HCT116 (cell line): ENCODE measurements around the gene HIP1. TPM values are rescaled to one million over a fixed set of nuclear protein-coding genes. Genes with fewer than 3 reads are reported as not detected.

Source experiments
- ATAC-seq: fragments of 200-7000 bp; cut with Tn5 transposase; 2 replicates; pipeline ENCODE4 v1.9.1; 2020; ENCODE audit warnings: mild to moderate bottlenecking, moderate library complexity
- BruUV-seq: library from RNA; stranded (reverse); fragments of 400-500 nt; replicated peaks from 2 replicates; lab custom pipeline; 2021; lab: Mats Ljungman, UMichigan
- CTCF ChIA-PET: fragments of 300-600 bp; sonication (Branson Sonifier 250); formaldehyde crosslinking; loops from one replicate; lab custom pipeline; 2021; ENCODE audit warnings: antibody characterized with exemption; lab: Charles Lee
- POLR2A ChIA-PET: fragments of 300-600, 350-600 bp; sonication (Branson Sonifier 250); formaldehyde crosslinking; loops from one replicate; lab custom pipeline; 2021; ENCODE audit warnings: antibody characterized with exemption; lab: Charles Lee
- RAD21 ChIA-PET, 2 experiments: fragments of 300-600 bp; sonication (Branson Sonifier 250); formaldehyde crosslinking; loops; one replicate each; lab custom pipeline; 2023; ENCODE audit warnings: low total read pairs in 2 of 2; ENCODE audit not compliant: uncharacterized antibody in 2 of 2, unreplicated experiment in 2 of 2, low non-redundant PET in 1 of 2; lab: Charles Lee
- DNase-seq: peaks from one replicate; pipeline ENCODE4 v3.0.0-alpha.2; 2010; ENCODE audit warnings: low read depth, low spot score
- H2AFZ ChIP-seq: fragments of 200-600 bp; shearing (Covaris generic), sonication (generic); 2 replicates; pipeline ENCODE4 v1.6.1; 2017; ENCODE audit warnings: low read depth, mixed run types, mixed read lengths, antibody characterized with exemption, low read length; ENCODE audit not compliant: poor library complexity, severe bottlenecking
- H3K27ac ChIP-seq: 2 replicates; pipeline ENCODE4 v1.5.1; 2012; ENCODE audit warnings: low read depth, low read length
- H3K27me3 ChIP-seq: fragments of 200-600 bp; sonication (generic); 2 replicates; pipeline ENCODE4 v1.6.1; 2016; ENCODE audit warnings: mixed run types, low read length, mixed read lengths; ENCODE audit not compliant: insufficient read depth
- H3K36me3 ChIP-seq, 2 experiments: fragments of 200-500 bp in 1 of 2; fragments of 200-600 bp in 1 of 2; sonication (Bioruptor generic) in 1 of 2; sonication (generic) in 1 of 2; 2 replicates each; pipeline versions ENCODE4 v1.5.1 to v1.6.1; 2014 to 2016; ENCODE audit warnings: low read length in 2 of 2, inconsistent platforms in 1 of 2, mixed read lengths in 1 of 2, mixed run types in 1 of 2; ENCODE audit not compliant: insufficient read depth in 2 of 2, control insufficient read depth in 1 of 2
- H3K4me1 ChIP-seq, 2 experiments: fragments of 200-600 bp in 1 of 2; sonication (generic) in 1 of 2; 2 replicates each; pipeline versions ENCODE4 v1.5.1 to v1.6.1; 2012 to 2017; ENCODE audit warnings: low read length in 2 of 2, inconsistent platforms in 1 of 2, mild to moderate bottlenecking in 1 of 2, mixed read lengths in 1 of 2, mixed run types in 1 of 2, moderate library complexity in 1 of 2; ENCODE audit not compliant: insufficient read depth in 2 of 2, control insufficient read depth in 1 of 2
- H3K4me2 ChIP-seq: fragments of 200-600 bp; sonication (generic); 2 replicates; pipeline ENCODE4 v1.6.1; 2017; ENCODE audit warnings: mixed run types, low read length, mixed read lengths
- H3K4me3 ChIP-seq, 2 experiments: fragments of 200-600 bp in 1 of 2; sonication (generic) in 1 of 2; replicated peaks in 1 of 2; 2 replicates each; pipeline ENCODE4 v1.5.1; 2011 to 2016; ENCODE audit warnings: low read length in 2 of 2, control low read depth in 1 of 2, low read depth in 1 of 2, mild to moderate bottlenecking in 1 of 2, mixed read lengths in 1 of 2, mixed run types in 1 of 2
- H3K79me2 ChIP-seq: fragments of 200-600 bp; sonication (generic); 2 replicates; pipeline ENCODE4 v1.6.1; 2017; ENCODE audit warnings: mild to moderate bottlenecking, mixed run types, low read length, moderate library complexity, mixed read lengths; ENCODE audit not compliant: insufficient read depth
- H3K9ac ChIP-seq: fragments of 200-600 bp; sonication (generic); 2 replicates; pipeline ENCODE4 v1.6.1; 2016; ENCODE audit warnings: low read length, mixed read lengths
- H3K9me2 ChIP-seq: fragments of 200-600 bp; sonication (generic), shearing (Covaris generic); 2 replicates; pipeline ENCODE4 v1.6.1; 2017; ENCODE audit warnings: mixed run types, mild to moderate bottlenecking, moderate library complexity; ENCODE audit not compliant: insufficient read depth
- H3K9me3 ChIP-seq, 2 experiments: fragments of 200-500 bp in 1 of 2; fragments of 200-600 bp in 1 of 2; sonication (Bioruptor generic) in 1 of 2; sonication (generic) in 1 of 2; 2 replicates each; pipeline ENCODE4 v1.6.1; 2014 to 2017; ENCODE audit warnings: low read length in 2 of 2, mixed read lengths in 2 of 2, inconsistent platforms in 1 of 2, low read depth in 1 of 2, mild to moderate bottlenecking in 1 of 2, mixed run types in 1 of 2, moderate library complexity in 1 of 2; ENCODE audit not compliant: control insufficient read depth in 1 of 2, insufficient read depth in 1 of 2
- H4K20me1 ChIP-seq: fragments of 200-600 bp; sonication (generic), shearing (Covaris generic); 2 replicates; pipeline ENCODE4 v1.6.1; 2017; ENCODE audit warnings: mixed run types, mild to moderate bottlenecking, moderate library complexity; ENCODE audit not compliant: insufficient read depth
- ATF3 ChIP-seq: IDR thresholded peaks from 2 replicates; pipeline ENCODE4 v1.6.1; 2012
- EGR1 ChIP-seq: IDR thresholded peaks from 2 replicates; pipeline ENCODE4 v1.6.1; 2012; ENCODE audit warnings: low read depth
- EZH2 ChIP-seq: fragments of 200-600 bp; sonication (generic); IDR thresholded peaks from 2 replicates; pipeline ENCODE4 v1.6.1; 2017; ENCODE audit warnings: antibody characterized with exemption, mixed run types
- RAD21 ChIP-seq: IDR thresholded peaks from 2 replicates; pipeline ENCODE4 v1.6.1; 2012; ENCODE audit warnings: low read depth, mild to moderate bottlenecking
- SP1 ChIP-seq: IDR thresholded peaks from 2 replicates; pipeline ENCODE4 v1.6.1; 2012; ENCODE audit warnings: low read depth
- SRF ChIP-seq: IDR thresholded peaks from 2 replicates; pipeline ENCODE4 v1.6.1; 2012; ENCODE audit warnings: low read depth
- YY1 ChIP-seq: IDR thresholded peaks from 2 replicates; pipeline ENCODE4 v1.6.1; 2011; ENCODE audit warnings: low read length, low read depth, moderate library complexity, mild to moderate bottlenecking; ENCODE audit not compliant: insufficient replicate concordance; ENCODE audit errors: extremely low read depth
- ZFX ChIP-seq: fragments of 450-650 bp; IDR thresholded peaks from 2 replicates; pipeline ENCODE4 v1.6.1; 2017
- intact Hi-C: fragments of 100-400 bp; cut with micrococcal nuclease; formaldehyde crosslinking; loops from 2 replicates; pipeline ENCODE4 v1.10.0; 2022
- total RNA-seq: library from RNA; stranded (reverse); gene quantifications from one replicate; pipeline ENCODE4 v1.2.1, GENCODE V29; 2021; ENCODE audit not compliant: unreplicated experiment

HIP1 gene
- total RNA-seq, 1 experiment from 2014 or later = 22.1 TPM

GRCh38 chr7:75679060-75679459, 59.7 kb downstream of the HIP1 start:
- CTCF ChIA-PET = no interaction called here

DNA sequence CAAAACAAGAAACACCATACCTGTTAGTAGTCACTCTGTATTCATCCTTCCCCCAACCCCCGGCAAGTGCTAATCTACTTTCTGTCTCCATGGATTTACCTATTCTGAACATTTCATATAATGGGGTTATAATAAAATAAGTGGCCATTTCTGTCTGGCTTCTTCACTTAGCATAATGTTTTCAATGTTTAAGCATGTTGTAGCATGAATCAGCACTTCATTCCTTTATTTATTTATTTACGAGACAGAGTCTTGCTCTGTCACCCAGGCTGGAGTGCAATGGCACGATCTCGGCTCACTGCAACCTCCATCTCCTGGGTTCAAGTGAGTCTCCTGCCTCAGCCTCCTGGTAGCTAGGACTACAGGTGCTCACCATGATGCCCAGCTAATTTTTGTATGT, 69.2 kb downstream of the HIP1 start:
- H3K9me3 ChIP-seq = no peaks in the 10 kb centered on the region
- TF ChIP-seq EGR1 (no peak), ZFX (no peak), RAD21 (no peak)
- TF ChIP-seq, all 23 proteins: peak for 0
- Histone ChIP-seq H4K20me1 (no peaks in the 10 kb centered on the region), H3K79me2 (no peaks in the 10 kb centered on the region), H3K4me2 (no peak overlapping the region), H2AFZ (no peak overlapping the region), H3K9me2 (no peaks in the 10 kb centered on the region), H3K27ac (no peak overlapping the region), H3K4me3 (no peak overlapping the region), H3K9ac (no peak overlapping the region), H3K27me3 (no peaks in the 10 kb centered on the region), H3K4me1 (peaks cover 0 to 8% of the 10 kb centered on the region in 2 experiments; a peak in 1 of 4 replicates), H3K36me3 (no peaks in the 10 kb centered on the region)
- DNase-seq (no peak), ATAC-seq (no peak)
- ChIA-PET RAD21 (no interaction called here), POLR2A (no interaction called here), CTCF (no interaction called here)
- intact Hi-C loops = no loop called here
- BruUV-seq = no TSS peak

More at GRCh38 chr7:75679060-75679459, 59.7 kb downstream of the HIP1 start:
- H2AFZ ChIP-seq = no peak overlapping the region
- no peaks in the 10 kb centered on the region for H3K27me3 ChIP-seq
- H3K27ac ChIP-seq = no peak overlapping the region
- intact Hi-C loops = no loop called here
- H3K9ac ChIP-seq = no peak overlapping the region
- ChIA-PET POLR2A (no interaction called here), RAD21 (no interaction called here)
- H4K20me1 ChIP-seq = no peaks in the 10 kb centered on the region
- H3K4me3 ChIP-seq = no peak overlapping the region
- no peak for DNase-seq
- no peaks in the 10 kb centered on the region for H3K9me2 ChIP-seq
- H3K4me2 ChIP-seq = no peak overlapping the region
- no peak for ATAC-seq
- no peaks in the 10 kb centered on the region for H3K79me2 ChIP-seq
- no TSS peak for BruUV-seq
- H3K9me3 ChIP-seq = no peaks in the 10 kb centered on the region; a peak in 1 of 4 replicates
- no peaks in the 10 kb centered on the region for H3K36me3 ChIP-seq
- H3K4me1 ChIP-seq = peaks cover 0 to 21% of the 10 kb centered on the region in 2 experiments; a peak in 3 of 4 replicates
- TF ChIP-seq SRF (no peak), ATF3 (no peak), EZH2 (no peak), YY1 (no peak), SP1 (no peak)
